Neural crest cell (in vitro differentiated cells): Measurements from ENCODE around the gene PADI3. TPM values are rescaled to one million over a fixed set of nuclear protein-coding genes. Genes with fewer than 3 reads are reported as not detected.

Experiments
- DNase-seq: peaks from one replicate; pipeline ENCODE4 v3.0.0; 2021; ENCODE audit warnings: low read depth, mixed read lengths, low spot score
- H3K27ac Mint-ChIP-seq: one replicate; pipeline ENCODE4 v1.8.0; 2021; ENCODE audit warnings: mild to moderate bottlenecking, mixed read lengths; ENCODE audit not compliant: unreplicated experiment
- H3K27me3 Mint-ChIP-seq: 2 replicates; pipeline ENCODE4 v1.8.0; 2021; ENCODE audit warnings: low read depth, mild to moderate bottlenecking, mixed read lengths
- H3K36me3 Mint-ChIP-seq: 2 replicates; pipeline ENCODE4 v1.8.0; 2021; ENCODE audit warnings: low read depth, mild to moderate bottlenecking, mixed read lengths
- H3K4me1 Mint-ChIP-seq: 2 replicates; pipeline ENCODE4 v1.8.0; 2021; ENCODE audit warnings: mixed read lengths
- H3K4me3 Mint-ChIP-seq: one replicate; pipeline ENCODE4 v1.8.0; 2021; ENCODE audit warnings: mild to moderate bottlenecking, mixed read lengths
- H3K9me3 Mint-ChIP-seq: 2 replicates; pipeline ENCODE4 v1.8.0; 2021; ENCODE audit warnings: mixed read lengths
- CTCF ChIP-seq: fragments of 200-600 bp; sonication (generic); conservative IDR thresholded peaks from 2 replicates; pipeline ENCODE4 v1.5.0; 2021; ENCODE audit warnings: antibody characterized with exemption, mild to moderate bottlenecking
- total RNA-seq: library from RNA; stranded (reverse); gene quantifications from 2 replicates; pipeline ENCODE4 v1.2.1, GENCODE V29; 2021

Gene PADI3
- total RNA-seq, 1 donor from 2014 or later: not detected

- TF ChIP-seq CTCF: no peak
- H3K36me3 Mint-ChIP-seq: no peaks in the 10 kb centered on the region
- no peaks in the 10 kb centered on the region for H3K4me1 Mint-ChIP-seq
- no peak for DNase-seq
- H3K4me3 Mint-ChIP-seq: no peak overlapping the region
- H3K9me3 Mint-ChIP-seq: no peaks in the 10 kb centered on the region
- H3K27ac Mint-ChIP-seq: no peak overlapping the region
- H3K27me3 Mint-ChIP-seq: peaks cover 7% of the 10 kb centered on the region
Measured at GRCh38 chr1:17270891-17271765, 22.2 kb downstream of the PADI3 start.

GRCh38 chr1:17272066-17272465 lies 23.2 kb downstream of the PADI3 start:
- Mint-ChIP-seq H3K27me3 (peaks cover 7% of the 10 kb centered on the region), H3K27ac (no peak overlapping the region), H3K9me3 (no peaks in the 10 kb centered on the region), H3K4me1 (no peaks in the 10 kb centered on the region), H3K36me3 (no peaks in the 10 kb centered on the region), H3K4me3 (no peak overlapping the region)
- no peak for TF ChIP-seq CTCF
- DNase-seq: no peak

- no peak for DNase-seq
- H3K4me1 Mint-ChIP-seq: no peaks in the 10 kb centered on the region
- no peak overlapping the region for H3K27ac Mint-ChIP-seq
- H3K4me3 Mint-ChIP-seq: no peak overlapping the region
- peaks cover 7% of the 10 kb centered on the region for H3K27me3 Mint-ChIP-seq
- no peaks in the 10 kb centered on the region for H3K36me3 Mint-ChIP-seq
- TF ChIP-seq CTCF: no peak
- no peaks in the 10 kb centered on the region for H3K9me3 Mint-ChIP-seq
Measured at GRCh38 chr1:17272646-17273045, 23.7 kb downstream of the PADI3 start.

GRCh38 chr1:17273096-17273495 lies 24.2 kb downstream of the PADI3 start:
- H3K4me3 Mint-ChIP-seq: no peak overlapping the region
- no peaks in the 10 kb centered on the region for H3K9me3 Mint-ChIP-seq
- no peaks in the 10 kb centered on the region for H3K36me3 Mint-ChIP-seq
- H3K4me1 Mint-ChIP-seq: no peaks in the 10 kb centered on the region
- no peak for DNase-seq
- peaks cover 7% of the 10 kb centered on the region for H3K27me3 Mint-ChIP-seq
- H3K27ac Mint-ChIP-seq: no peak overlapping the region
- no peak for TF ChIP-seq CTCF

GRCh38 chr1:17274186-17275170 lies 25.6 kb downstream of the PADI3 start:
- no peak overlapping the region for H3K27ac Mint-ChIP-seq
- H3K36me3 Mint-ChIP-seq: no peaks in the 10 kb centered on the region
- DNase-seq: peak; percentile 75
- H3K9me3 Mint-ChIP-seq: no peaks in the 10 kb centered on the region
- H3K4me3 Mint-ChIP-seq: no peak overlapping the region
- peaks cover 8% of the 10 kb centered on the region for H3K4me1 Mint-ChIP-seq
- H3K27me3 Mint-ChIP-seq: peaks cover 7% of the 10 kb centered on the region
- TF ChIP-seq CTCF: peak; percentile 72
